GM18867 (cell line): Measurements from ENCODE around the gene MUC6.

Experiments used
- ATAC-seq: cut with Tn5 transposase; IDR thresholded peaks from one replicate; pipeline ENCODE4 v1.9.1; 2021; ENCODE audit warnings: mild to moderate bottlenecking, moderate library complexity; ENCODE audit not compliant: unreplicated experiment

MUC6 gene

GRCh38 chr11:1038361-1038760 lies 1.8 kb upstream of the MUC6 start:
- no peak for ATAC-seq

GRCh38 chr11:1037506-1038055 lies 1.1 kb upstream of the MUC6 start:
- no peak for ATAC-seq

GRCh38 chr11:1036931-1037330 lies 413 bp upstream of the MUC6 start:
- ATAC-seq: no peak

GRCh38 chr11:1035577-1036283 lies 788 bp downstream of the MUC6 start:
- no peak for ATAC-seq

GRCh38 chr11:1034456-1035295 lies 1.8 kb downstream of the MUC6 start:
- ATAC-seq: no peak

- no peak for ATAC-seq
Measured at GRCh38 chr11:1034001-1034400, 2.5 kb downstream of the MUC6 start.

GRCh38 chr11:1033016-1033798 lies 3.3 kb downstream of the MUC6 start:
- ATAC-seq: no peak

- ATAC-seq: no peak
Measured at GRCh38 chr11:1032310-1032891, 4.1 kb downstream of the MUC6 start.

GRCh38 chr11:1031121-1031899 lies 5.2 kb downstream of the MUC6 start:
- no peak for ATAC-seq

- no peak for ATAC-seq
Measured at GRCh38 chr11:1030556-1030955, 6.0 kb downstream of the MUC6 start.

- no peak for ATAC-seq
Measured at GRCh38 chr11:1030086-1030485, 6.4 kb downstream of the MUC6 start.

GRCh38 chr11:1029654-1030053 lies 6.9 kb downstream of the MUC6 start:
- ATAC-seq: no peak

- no peak for ATAC-seq
Measured at GRCh38 chr11:1029051-1029450, 7.5 kb downstream of the MUC6 start.

GRCh38 chr11:1028616-1029015 lies 7.9 kb downstream of the MUC6 start:
- no peak for ATAC-seq

GRCh38 chr11:1028291-1028540 lies 8.3 kb downstream of the MUC6 start:
- ATAC-seq: no peak

GRCh38 chr11:1027483-1028290 lies 8.8 kb downstream of the MUC6 start:
- ATAC-seq: no peak

- ATAC-seq: no peak
Measured at GRCh38 chr11:1026641-1027482, 9.7 kb downstream of the MUC6 start.

GRCh38 chr11:1026163-1026450 lies 10.4 kb downstream of the MUC6 start:
- no peak for ATAC-seq
